GM12892 (cell line): ENCODE results near the gene ATP10D.

Experiments
- POLR2A ChIP-seq: IDR thresholded peaks from 2 replicates; pipeline ENCODE4 v1.6.1; 2011; ENCODE audit warnings: low read depth, low read length, control low read depth
- TAF1 ChIP-seq: IDR thresholded peaks from 2 replicates; pipeline ENCODE4 v1.6.1; 2011; ENCODE audit warnings: low read depth, mild to moderate bottlenecking, control low read depth, low read length, borderline replicate concordance

- TF ChIP-seq TAF1, result no peak
- no peak for TF ChIP-seq POLR2A
These were observed 25.6 kb downstream of the ATP10D start for GRCh38 chr4:47510506-47511143.
